ENCODE results near the gene TSPYL1. TPM values are rescaled to one million over a fixed set of nuclear protein-coding genes. Genes with fewer than 3 reads are reported as not detected.
A peak's percentile ranks its signal among the peaks of the same experiment; 100 is the strongest.

Gene TSPYL1
- total and polyA plus RNA-seq, 2 of the 8 experiments (the other 6 are each of a cell fraction or from before 2014, with no cell fraction given), result 33.2 to 79.1 TPM

DNA sequence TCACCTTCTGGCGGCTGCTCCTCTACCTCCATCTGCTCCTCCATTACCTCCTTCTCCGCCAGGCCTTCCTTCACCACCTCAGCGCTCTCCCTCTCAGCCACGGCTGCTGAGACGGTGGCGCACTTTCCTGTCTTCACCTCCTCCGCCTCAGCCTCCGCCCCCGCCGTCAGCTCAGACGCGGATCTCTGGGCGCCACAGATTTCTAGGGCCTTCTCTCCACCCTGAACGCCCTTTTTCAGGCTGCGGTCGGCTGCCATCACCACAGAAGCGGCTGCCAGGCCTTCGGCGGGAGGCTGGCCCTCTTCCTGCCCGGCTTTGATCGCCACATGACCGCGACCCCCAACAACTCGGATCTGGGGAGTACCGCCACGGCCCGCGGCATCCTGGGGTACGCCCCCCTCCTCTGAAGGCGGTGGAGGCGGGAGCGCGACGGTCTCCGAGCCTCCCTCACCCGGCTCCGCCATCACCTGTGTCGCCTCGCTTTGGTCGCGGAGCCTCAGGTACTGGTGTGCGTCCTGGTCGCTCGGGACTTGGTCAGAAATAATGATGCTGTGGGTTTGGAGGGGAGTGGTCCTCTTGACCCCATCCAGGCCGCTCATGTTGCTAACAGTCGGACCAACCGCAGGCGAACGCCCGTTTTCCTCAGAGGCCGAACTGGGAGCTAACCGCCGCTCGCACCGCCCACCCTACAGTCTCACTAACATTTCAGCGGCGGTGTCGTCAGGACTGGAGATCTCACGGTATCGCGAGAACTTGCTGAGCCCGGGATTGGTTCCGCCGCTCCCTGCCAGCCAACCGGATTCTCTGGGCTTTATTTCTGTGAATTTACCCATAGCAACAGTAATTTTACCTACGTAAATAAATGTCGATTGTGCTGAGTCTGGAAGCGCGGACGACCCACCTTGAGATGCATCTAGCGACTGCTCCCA lies at the start of gene TSPYL1 (continued):
- TF ChIP-seq HDAC2 (IDR thresholded peaks at IDR 0.05; ENCODE audit: borderline replicate concordance in 1 of 2, low read depth in 2 of 2, low read length in 2 of 2) (peak in 1 of 2 experiments; percentile 84; a peak in 1 of 4 replicates), KDM4A (IDR thresholded peaks at IDR 0.05; ENCODE audit: low read depth, low read length, severe bottlenecking) (peak; percentile 40), SUZ12 (IDR thresholded peaks at IDR 0.05; ENCODE audit: low read length) (no peak), CBX8 (IDR thresholded peaks at IDR 0.05; ENCODE audit: borderline replicate concordance, low read depth, low read length) (no peak), RBBP5 (IDR thresholded peaks at IDR 0.05; ENCODE audit: borderline replicate concordance, low read depth, low read length) (peak; percentile 76)
- TF ChIP-seq, protein P1, sequence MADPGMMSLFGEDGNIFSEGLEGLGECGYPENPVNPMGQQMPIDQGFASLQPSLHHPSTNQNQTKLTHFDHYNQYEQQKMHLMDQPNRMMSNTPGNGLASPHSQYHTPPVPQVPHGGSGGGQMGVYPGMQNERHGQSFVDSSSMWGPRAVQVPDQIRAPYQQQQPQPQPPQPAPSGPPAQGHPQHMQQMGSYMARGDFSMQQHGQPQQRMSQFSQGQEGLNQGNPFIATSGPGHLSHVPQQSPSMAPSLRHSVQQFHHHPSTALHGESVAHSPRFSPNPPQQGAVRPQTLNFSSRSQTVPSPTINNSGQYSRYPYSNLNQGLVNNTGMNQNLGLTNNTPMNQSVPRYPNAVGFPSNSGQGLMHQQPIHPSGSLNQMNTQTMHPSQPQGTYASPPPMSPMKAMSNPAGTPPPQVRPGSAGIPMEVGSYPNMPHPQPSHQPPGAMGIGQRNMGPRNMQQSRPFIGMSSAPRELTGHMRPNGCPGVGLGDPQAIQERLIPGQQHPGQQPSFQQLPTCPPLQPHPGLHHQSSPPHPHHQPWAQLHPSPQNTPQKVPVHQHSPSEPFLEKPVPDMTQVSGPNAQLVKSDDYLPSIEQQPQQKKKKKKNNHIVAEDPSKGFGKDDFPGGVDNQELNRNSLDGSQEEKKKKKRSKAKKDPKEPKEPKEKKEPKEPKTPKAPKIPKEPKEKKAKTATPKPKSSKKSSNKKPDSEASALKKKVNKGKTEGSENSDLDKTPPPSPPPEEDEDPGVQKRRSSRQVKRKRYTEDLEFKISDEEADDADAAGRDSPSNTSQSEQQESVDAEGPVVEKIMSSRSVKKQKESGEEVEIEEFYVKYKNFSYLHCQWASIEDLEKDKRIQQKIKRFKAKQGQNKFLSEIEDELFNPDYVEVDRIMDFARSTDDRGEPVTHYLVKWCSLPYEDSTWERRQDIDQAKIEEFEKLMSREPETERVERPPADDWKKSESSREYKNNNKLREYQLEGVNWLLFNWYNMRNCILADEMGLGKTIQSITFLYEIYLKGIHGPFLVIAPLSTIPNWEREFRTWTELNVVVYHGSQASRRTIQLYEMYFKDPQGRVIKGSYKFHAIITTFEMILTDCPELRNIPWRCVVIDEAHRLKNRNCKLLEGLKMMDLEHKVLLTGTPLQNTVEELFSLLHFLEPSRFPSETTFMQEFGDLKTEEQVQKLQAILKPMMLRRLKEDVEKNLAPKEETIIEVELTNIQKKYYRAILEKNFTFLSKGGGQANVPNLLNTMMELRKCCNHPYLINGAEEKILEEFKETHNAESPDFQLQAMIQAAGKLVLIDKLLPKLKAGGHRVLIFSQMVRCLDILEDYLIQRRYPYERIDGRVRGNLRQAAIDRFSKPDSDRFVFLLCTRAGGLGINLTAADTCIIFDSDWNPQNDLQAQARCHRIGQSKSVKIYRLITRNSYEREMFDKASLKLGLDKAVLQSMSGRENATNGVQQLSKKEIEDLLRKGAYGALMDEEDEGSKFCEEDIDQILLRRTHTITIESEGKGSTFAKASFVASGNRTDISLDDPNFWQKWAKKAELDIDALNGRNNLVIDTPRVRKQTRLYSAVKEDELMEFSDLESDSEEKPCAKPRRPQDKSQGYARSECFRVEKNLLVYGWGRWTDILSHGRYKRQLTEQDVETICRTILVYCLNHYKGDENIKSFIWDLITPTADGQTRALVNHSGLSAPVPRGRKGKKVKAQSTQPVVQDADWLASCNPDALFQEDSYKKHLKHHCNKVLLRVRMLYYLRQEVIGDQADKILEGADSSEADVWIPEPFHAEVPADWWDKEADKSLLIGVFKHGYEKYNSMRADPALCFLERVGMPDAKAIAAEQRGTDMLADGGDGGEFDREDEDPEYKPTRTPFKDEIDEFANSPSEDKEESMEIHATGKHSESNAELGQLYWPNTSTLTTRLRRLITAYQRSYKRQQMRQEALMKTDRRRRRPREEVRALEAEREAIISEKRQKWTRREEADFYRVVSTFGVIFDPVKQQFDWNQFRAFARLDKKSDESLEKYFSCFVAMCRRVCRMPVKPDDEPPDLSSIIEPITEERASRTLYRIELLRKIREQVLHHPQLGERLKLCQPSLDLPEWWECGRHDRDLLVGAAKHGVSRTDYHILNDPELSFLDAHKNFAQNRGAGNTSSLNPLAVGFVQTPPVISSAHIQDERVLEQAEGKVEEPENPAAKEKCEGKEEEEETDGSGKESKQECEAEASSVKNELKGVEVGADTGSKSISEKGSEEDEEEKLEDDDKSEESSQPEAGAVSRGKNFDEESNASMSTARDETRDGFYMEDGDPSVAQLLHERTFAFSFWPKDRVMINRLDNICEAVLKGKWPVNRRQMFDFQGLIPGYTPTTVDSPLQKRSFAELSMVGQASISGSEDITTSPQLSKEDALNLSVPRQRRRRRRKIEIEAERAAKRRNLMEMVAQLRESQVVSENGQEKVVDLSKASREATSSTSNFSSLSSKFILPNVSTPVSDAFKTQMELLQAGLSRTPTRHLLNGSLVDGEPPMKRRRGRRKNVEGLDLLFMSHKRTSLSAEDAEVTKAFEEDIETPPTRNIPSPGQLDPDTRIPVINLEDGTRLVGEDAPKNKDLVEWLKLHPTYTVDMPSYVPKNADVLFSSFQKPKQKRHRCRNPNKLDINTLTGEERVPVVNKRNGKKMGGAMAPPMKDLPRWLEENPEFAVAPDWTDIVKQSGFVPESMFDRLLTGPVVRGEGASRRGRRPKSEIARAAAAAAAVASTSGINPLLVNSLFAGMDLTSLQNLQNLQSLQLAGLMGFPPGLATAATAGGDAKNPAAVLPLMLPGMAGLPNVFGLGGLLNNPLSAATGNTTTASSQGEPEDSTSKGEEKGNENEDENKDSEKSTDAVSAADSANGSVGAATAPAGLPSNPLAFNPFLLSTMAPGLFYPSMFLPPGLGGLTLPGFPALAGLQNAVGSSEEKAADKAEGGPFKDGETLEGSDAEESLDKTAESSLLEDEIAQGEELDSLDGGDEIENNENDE (IDR thresholded peaks at IDR 0.05; ENCODE audit: insufficient replicate concordance, low read length), result no peak

Data from H1 (cell line).